Activated T-cell treated with anti-CD3 and anti-CD28 coated beads, Interleukin-2, amount 50 U/mL, for 48 hours (primary cell): ENCODE results near the gene HHIPL1.

Experiments used
- DNase-seq, 2 experiments: peaks; one replicate each; pipeline ENCODE4 v3.0.0-alpha.2; 2020

HHIPL1 gene

DNA sequence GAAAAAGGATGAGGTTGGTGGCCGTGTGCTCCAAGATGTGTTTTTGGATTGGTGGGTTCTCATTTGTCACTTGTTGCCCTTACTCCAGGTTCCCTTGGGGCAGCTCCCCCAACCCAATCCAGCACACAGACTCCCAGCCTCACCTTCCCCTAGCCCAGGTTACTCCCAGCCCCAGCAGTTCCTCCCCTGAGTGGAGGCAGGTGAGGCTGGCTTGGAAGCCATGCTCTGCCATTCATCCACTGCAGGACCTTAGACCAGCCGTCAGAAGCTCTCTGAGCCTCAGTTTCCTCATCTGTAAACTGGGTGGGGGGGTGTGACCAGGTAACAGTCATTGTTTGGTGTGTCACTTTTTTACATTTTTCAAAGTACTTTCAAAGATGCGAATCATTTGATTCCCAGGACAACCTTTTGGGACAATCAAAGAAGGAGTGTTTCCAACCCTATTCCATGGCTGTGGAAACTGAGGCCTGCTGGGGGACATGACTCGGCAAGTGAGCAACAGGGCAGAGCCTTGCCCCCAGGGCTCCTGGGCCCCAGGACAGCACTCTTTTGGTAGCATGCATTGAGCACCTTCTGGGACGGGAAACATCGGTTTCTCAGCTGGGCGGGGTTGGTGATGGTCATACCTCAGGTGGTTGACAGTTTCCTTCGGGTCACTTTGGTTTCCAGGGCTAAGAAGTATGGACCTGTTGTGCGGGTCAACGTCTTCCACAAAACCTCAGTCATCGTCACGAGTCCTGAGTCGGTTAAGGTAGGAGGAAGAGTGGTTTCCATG lies 46.4 kb downstream of the HHIPL1 start:
- no peak for DNase-seq

DNA sequence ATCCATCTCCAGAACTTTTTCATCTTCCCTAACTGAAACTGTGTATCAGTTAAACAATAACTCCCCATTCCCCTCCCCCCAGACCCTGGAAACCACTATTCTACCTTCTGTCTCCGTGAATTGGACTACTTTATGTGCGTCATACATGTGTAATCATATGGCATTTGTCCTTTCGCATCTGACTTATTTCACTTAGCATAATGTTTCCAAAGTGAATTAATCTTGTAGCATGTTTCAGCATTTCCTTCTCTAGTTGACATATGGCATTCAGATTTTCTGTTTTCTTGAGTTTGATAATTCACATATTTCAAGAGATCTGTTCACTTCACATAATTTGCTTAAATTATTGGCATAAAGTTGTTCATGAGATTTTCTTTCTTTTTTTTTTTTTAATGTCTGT lies 49.0 kb downstream of the HHIPL1 start:
- DNase-seq, result no peak

GRCh38 chr14:99696929-99697328 lies 52.0 kb downstream of the HHIPL1 start:
- DNase-seq, result no peak

DNA sequence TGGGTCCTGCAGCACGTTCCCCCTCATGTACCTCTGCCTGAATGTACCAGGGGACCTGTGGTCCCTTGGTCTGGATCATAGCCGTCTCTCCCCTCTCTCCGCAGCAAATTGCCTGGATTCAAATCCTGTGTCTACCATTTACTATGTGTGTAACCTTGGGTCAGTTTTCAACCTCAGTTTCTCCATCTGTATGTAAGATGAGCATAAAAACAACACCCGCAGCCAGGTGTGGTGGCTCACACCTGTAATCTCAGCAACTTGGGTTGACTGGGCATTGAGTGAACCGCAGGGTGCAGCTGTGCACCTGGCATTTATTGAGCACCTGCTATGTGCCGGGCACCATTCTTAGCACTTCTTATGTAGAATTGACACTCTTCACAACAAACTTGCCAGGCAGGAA lies 53.3 kb downstream of the HHIPL1 start:
- no peak for DNase-seq

GRCh38 chr14:99698642-99699041 lies 53.7 kb downstream of the HHIPL1 start:
- DNase-seq, result no peak

- no peak for DNase-seq
These were observed 54.3 kb downstream of the HHIPL1 start for GRCh38 chr14:99699085-99699760.

DNA sequence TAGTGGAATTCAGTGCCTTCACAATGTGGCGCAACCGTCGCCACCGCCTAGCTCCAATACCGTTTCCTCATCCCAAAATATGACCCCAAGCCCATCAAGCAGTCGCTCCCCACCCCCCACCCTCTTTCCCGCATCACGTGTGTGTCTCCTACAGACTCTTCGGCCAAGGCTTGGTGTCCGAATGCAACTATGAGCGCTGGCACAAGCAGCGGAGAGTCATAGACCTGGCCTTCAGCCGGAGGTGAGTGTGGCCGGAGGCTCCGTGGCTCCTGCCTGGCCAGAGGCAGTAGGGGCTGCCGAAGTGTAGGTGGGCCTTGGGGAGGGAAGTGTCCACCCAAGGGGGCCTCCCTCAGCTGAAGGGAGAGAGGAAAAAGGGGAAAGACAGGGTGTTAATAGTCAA lies 54.9 kb downstream of the HHIPL1 start:
- no peak for DNase-seq

- no peak for DNase-seq
These were observed 55.5 kb downstream of the HHIPL1 start for GRCh38 chr14:99700379-99700778.

DNA sequence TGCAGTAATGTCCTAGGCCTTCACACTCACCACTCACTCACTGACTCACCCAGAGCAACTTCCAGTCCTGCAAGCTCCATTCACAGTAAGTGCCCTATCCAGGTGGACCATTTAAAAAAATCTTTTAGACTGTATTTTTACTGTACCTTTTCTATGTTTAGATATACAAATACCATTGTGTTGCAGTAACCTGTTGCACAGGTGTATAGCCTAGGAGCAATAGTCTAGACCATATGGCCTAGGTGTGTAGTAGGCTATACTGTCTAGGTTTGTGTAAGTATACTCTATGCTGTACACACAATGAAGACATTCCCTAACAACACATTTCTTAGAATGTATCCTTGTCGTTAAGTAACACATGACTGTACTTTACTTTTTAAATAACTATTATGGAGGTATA lies 56.3 kb downstream of the HHIPL1 start:
- no peak for DNase-seq

DNA sequence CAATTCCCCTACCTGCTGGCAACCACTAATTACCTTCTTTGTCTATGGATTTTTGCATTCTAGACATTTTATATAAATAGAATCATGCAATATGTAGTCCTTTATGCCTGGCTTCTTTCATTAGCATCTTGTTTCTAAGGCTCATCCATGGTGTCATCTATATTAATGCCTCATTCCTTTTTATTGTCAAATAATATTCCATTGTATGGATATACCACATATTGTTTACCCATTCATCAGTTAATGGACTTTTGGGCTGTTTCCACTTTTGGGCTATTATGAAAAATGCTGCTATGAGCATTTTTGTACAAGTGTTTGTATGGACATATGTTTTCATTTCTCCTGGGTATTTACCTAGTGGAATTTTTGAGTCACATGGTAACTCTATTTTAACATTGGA lies 57.2 kb downstream of the HHIPL1 start:
- DNase-seq, result no peak

DNA sequence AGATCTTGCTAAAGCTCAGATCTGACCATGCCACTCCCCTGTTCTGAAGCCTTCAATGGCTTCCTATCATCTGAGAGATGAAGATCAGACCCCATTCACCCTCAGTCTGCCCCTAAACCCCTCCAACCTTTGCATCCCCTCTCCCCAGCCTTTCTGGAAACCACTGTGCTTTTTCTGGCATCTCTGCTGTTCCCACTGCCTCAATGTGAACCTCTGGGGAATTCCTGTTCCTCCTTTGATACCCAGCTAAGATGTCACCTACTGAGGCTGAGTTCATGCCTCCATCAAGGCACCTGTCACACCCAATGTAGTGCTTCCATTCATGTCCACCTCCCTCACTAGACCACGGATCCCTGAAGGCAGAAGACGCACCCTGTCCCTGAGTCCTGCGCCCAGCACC lies 58.5 kb downstream of the HHIPL1 start:
- no peak for DNase-seq

GRCh38 chr14:99704037-99704436 lies 59.1 kb downstream of the HHIPL1 start:
- DNase-seq, result no peak

DNA sequence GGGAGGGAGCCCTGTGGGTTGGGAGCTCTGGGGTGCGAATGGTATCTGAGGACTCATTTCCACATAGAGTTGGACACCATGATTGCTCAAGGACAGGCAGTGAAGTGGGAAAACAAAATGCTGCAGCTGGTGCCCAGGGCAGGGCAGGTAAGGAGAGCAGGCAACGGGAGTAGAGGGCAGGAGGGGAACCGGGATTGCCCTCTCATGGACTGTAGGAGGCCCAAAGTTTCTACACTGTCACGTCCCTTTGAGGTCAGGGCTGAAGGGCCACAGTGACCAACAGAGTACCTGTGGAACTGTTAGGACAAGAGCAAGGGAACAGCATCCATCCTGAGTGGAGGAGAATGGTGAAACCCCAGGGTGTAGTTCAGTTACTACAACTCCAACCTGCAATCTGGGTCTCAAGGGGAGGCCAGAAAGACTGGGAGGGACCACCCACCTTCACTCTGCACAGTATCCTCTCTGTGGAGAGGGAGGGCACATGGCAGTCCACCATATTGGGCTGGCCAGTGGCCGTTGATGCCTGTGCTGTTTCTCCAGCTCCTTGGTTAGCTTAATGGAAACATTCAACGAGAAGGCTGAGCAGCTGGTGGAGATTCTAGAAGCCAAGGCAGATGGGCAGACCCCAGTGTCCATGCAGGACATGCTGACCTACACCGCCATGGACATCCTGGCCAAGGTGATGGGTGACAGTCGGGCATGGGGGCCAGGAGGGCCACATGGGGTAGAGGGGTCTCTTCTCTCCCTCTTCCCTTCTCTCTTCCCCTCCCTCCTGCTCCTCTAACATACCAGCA lies 61.4 kb downstream of the HHIPL1 start:
- no peak for DNase-seq

GRCh38 chr14:99707420-99707819 lies 62.5 kb downstream of the HHIPL1 start:
- no peak for DNase-seq

DNA sequence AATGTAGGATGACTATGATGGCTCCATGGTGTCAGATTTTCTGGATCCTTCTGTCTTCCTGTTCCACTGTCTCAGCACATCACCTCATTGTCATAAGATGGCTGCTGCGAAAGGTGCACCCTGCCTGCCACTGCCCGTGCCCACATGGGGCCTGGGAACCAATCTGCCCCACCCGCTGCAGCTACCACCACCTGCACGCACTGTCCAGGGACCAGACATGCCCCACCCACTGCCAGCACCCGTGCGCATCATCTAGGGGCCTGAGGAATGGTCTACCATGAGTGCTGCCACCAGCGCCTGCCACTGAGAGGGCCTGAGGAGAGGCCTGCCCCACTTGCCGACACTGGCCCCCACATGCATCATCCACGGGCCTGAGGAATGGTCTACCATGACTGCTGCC lies 63.0 kb downstream of the HHIPL1 start:
- no peak for DNase-seq

GRCh38 chr14:99708449-99708848 lies 63.5 kb downstream of the HHIPL1 start:
- no peak for DNase-seq

GRCh38 chr14:99713972-99714371 lies 69.0 kb downstream of the HHIPL1 start:
- DNase-seq, result no peak

DNA sequence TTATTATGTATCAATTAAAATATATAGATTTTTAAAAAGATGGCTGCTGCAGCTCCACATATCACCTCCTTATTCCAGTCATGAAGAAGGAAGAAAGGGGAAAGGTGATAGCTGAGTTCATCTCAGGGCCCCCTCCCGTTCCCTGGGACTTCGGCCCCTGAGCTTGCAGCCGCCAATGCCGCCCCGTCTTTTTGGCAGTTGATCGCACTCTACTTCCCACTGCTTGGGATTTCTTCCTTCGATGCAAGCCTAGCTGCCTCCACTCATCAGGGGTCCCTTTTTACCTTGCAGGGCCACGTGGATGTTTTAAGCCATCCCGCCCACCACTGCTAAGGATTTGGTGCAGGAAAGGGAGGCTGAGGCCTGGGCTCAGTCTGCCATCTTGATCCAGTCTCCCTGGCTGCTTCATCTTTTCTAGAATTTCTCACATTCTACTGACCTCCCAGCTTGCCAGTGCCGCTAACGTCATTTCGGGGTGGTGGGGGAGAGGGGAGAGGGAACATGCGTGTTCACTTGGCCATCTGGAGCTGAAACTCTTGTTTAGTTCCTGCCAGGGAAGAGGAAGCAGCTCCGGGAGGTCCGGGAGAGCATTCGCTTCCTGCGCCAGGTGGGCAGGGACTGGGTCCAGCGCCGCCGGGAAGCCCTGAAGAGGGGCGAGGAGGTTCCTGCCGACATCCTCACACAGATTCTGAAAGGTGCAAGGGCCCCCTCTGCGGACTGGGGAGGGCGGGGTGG lies 70.5 kb downstream of the HHIPL1 start:
- DNase-seq, result no peak

DNA sequence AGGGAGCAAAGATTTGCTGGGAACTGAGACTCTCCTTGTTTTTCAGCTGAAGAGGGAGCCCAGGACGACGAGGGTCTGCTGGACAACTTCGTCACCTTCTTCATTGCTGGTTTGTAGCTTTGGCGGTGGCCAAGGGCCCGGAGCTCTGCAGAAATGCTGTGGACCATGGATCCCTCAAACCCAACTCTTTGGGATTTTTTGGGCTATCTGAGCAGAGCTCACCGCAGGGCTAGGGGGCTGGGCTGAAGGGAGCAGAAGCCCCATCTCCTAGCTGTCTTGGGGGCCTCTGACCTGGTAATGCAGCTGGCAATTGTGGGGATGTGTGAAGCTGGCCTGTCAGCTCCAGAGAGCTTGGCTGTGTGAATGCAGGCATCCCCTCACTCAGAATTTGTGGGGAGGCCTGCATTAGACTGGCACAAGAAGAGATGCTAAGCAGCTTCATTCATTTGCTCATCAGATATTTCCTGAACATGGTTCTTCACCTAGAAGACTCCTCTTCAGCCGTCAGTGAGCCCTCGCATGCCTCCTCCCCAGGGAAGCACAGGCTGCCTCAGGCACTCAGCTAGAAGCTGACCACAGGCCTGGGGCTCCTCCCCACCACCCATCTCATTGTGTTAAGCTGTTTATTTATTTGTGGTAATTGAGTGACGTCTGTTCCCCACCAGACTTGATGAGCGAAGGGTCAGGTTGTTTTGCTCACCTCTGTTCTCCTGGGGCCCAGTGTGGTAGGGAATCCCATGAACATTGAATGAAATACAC lies 71.3 kb downstream of the HHIPL1 start:
- no peak for DNase-seq

- DNase-seq, result no peak
These were observed 72.1 kb downstream of the HHIPL1 start for GRCh38 chr14:99716850-99717681.

DNA sequence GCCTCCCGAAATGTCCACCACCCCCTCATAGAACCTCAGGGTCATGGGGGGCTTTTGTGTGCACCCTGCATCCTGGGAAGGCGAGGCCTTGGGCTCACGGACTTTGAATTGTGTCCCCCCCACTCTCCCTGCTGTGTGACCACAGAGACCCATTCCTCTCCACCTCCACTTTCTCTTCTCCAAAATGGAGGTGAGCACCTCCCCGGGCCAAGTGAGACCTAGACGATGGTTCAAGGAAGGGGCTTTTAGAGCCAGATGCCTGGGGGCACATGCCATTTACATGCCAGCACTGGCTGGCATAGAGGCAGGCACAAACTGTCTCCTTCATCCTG lies 72.7 kb downstream of the HHIPL1 start:
- no peak for DNase-seq
